Activated T-helper 2 cell treated with anti-CD3 and anti-CD28 coated beads, Interferon-gamma antibody, Interleukin-2, Interleukin-4, amounts not matched to agents 10 μg/mL and 5 μg/mL and 100 μg/mL, durations not matched to agents 14 hours and 24 hours and 36 hours (primary cell): Measurements from ENCODE around the gene RBM17. TPM values are rescaled to one million over a fixed set of nuclear protein-coding genes. Genes with fewer than 3 reads are reported as not detected.
A peak's percentile ranks its signal among the peaks of the same experiment; 100 is the strongest.
"Not testable (repeated sequence)": the region's sequence is repeated elsewhere in the genome, so short reads cannot be mapped to it uniquely, and the experiment has no call there.

Source experiments
- DNase-seq: peaks from one replicate; pipeline ENCODE4 v3.0.0; 2021; ENCODE audit warnings: low spot score
- H3K27ac Mint-ChIP-seq: one replicate; pipeline ENCODE4 v1.8.0; 2021; ENCODE audit warnings: mixed read lengths
- H3K27me3 Mint-ChIP-seq: one replicate; pipeline ENCODE4 v1.8.0; 2021; ENCODE audit warnings: low read depth, mixed read lengths
- H3K36me3 Mint-ChIP-seq: one replicate; pipeline ENCODE4 v1.8.0; 2021; ENCODE audit warnings: low read depth, mixed read lengths
- H3K4me1 Mint-ChIP-seq: one replicate; pipeline ENCODE4 v1.8.0; 2021; ENCODE audit warnings: low read depth, mixed read lengths
- H3K4me3 Mint-ChIP-seq: one replicate; pipeline ENCODE4 v1.8.0; 2021; ENCODE audit warnings: low read depth, mild to moderate bottlenecking, moderate library complexity, mixed read lengths
- H3K9me3 Mint-ChIP-seq: one replicate; pipeline ENCODE4 v1.8.0; 2021; ENCODE audit warnings: mixed read lengths
- intact Hi-C: fragments of 100-400 bp; cut with micrococcal nuclease; formaldehyde crosslinking; loops from one replicate; pipeline ENCODE4 v1.15.1; 2023
- total RNA-seq: library from RNA; stranded (reverse); gene quantifications from 2 replicates; pipeline ENCODE4 v1.2.3, GENCODE V29; 2022

RBM17 gene
- total RNA-seq, 1 donor from 2014 or later = 266 TPM

DNA sequence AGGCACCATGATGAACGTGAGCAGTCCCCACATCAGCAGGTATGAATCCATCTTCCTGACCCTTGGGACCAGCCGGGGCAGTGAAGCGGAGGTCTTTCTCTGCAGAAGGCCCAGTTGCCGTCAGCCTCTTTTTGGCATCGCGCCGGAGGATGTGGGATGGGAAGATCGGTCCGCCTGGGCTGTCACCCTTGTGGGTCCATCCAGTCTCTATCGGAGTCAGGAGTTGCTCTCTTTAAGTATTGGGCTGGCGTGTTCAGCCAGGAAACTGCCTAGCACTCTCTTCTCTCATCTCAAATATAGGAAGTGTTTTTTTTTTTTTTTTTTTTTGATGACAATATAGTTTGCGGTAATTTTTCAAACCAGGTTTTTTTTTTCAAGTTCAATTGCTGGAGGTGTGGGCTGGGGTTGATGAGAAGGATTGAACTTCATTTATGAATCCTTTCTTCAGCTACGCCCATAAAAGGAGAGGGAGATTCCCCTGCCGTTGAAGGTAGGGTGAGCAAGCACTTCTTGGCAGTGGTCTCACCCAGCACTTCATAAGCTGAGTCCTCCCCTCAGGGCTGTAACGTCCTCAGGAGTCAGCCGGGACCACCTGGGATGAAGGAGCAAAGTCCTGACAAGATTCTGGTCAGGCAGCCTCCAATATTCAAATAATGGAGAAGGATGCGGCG lies 26.6 kb upstream of the RBM17 start, which contains the start of gene IL2RA:
Gene IL2RA (minus strand): TSS at position 267 of the 671 bp plus-strand sequence. CDS start 216 bp downstream, at position 51.
- Mint-ChIP-seq H3K36me3 (peaks cover 55% of the 10 kb centered on the region), H3K27me3 (no peaks in the 10 kb centered on the region), H3K9me3 (peaks cover 4% of the 10 kb centered on the region), H3K4me1 (peaks cover 58% of the 10 kb centered on the region), H3K27ac (peak within 1 kb of the TSS; percentile 97), H3K4me3 (peak within 1 kb of the TSS; percentile 97)
- intact Hi-C loops = loop anchor here (1.0 to 10.0 kb wide), 5 partner anchors 10 to 443 kb away; no protein-coding TSS in a partner anchor
- DNase-seq = peak; percentile 61

DNA sequence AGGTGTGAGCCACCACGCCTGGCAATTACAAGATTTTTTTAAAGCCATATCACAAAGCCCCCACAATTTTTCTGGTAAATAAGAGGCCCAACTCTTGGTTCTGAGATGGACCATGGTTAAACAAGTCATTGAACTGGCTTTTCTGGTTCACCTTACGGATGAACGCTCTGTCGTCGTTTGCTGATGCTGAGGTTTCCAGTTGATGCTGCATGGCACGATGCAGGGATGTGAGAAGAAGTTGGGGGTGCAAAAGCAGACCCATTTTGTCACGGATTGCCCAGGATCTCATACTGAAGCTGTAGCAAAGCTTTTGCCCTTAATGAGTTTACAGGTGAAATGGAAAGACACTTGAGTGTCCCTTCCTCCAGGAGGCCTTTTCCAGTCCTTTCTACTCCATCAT lies 24.7 kb upstream of the RBM17 start:
- Mint-ChIP-seq H3K27me3 (no peaks in the 10 kb centered on the region), H3K36me3 (peaks cover 36% of the 10 kb centered on the region), H3K27ac (peak overlapping the region; percentile 56), H3K4me1 (peaks cover 61% of the 10 kb centered on the region), H3K9me3 (peaks cover 4% of the 10 kb centered on the region), H3K4me3 (no peak overlapping the region)
- peak; percentile 4 for DNase-seq
- intact Hi-C loops = loop anchor here (10.0 kb wide), 1 partner anchor 441 kb away; no protein-coding TSS in a partner anchor

DNA sequence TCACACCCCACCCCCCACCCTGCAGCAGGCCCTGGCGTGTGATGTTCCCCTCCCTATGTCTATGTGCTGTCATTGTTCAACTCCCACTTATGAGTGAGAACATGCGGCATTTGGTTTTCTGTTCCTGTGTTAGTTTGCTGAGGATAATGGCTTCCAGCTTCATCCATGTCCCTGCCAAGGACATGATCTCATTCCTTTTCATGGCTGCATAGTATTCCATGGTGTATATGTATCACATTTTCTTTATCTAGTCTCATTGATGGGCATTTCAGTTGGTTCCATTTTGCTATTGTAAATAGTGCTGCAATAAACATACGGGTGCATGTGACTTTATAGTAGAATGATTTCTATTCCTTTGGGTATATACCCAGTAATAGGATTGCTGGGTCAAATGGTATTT lies 24.1 kb upstream of the RBM17 start:
- Mint-ChIP-seq H3K36me3 (peaks cover 30% of the 10 kb centered on the region), H3K4me1 (peaks cover 64% of the 10 kb centered on the region), H3K4me3 (peak overlapping the region; percentile 37), H3K27ac (peak overlapping the region; percentile 77)
- not testable (repeated sequence) for H3K9me3 Mint-ChIP-seq, DNase-seq, H3K27me3 Mint-ChIP-seq
- intact Hi-C loops = loop anchor here (10.0 kb wide), 1 partner anchor 440 kb away; no protein-coding TSS in a partner anchor

DNA sequence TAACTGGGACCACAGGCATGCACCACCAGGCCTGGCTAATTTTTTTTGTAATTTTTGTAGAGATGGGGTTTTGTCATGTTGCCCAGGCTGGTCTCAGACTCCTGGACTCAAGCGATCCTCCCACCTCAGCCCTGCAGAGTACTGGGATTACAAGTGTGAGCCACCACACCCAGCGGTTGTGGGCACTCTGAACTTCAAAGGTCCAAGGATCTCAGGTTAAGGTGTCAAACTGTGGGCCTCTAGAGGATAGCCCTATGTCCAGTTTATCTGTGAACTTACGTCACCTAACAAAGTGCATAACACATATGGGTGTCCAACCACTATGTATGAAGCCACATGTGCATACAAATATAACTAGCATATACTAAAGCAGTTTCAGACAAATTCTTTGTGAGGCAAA lies 23.4 kb upstream of the RBM17 start:
- Mint-ChIP-seq H3K4me3 (peak overlapping the region; percentile 49), H3K9me3 (peaks cover 4% of the 10 kb centered on the region), H3K36me3 (peaks cover 24% of the 10 kb centered on the region), H3K27me3 (no peaks in the 10 kb centered on the region), H3K27ac (peak overlapping the region; percentile 77), H3K4me1 (peaks cover 69% of the 10 kb centered on the region)
- no peak for DNase-seq
- intact Hi-C loops = loop anchor here (10.0 kb wide), 1 partner anchor 439 kb away; no protein-coding TSS in a partner anchor

DNA sequence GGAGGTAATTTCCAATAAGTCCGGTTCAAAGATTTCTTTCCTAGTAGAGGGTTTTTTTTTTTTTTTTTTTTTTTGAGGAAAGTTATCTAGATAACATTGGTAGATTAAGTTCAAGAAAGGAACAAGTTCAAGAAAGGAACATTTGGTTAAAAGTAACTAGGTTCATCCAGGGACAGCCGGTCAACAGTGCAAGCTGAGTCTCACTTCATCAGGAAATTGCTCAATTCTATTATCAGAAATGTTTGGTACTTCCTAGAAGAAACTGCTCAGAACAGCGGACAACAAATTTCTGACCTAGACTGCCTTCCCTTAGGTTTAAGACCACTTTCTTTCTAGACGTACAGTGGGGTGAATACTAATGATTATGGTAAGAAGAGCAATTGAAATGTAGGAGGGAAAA lies 23.0 kb upstream of the RBM17 start:
- Mint-ChIP-seq H3K36me3 (peaks cover 22% of the 10 kb centered on the region), H3K4me1 (peaks cover 73% of the 10 kb centered on the region), H3K27me3 (no peaks in the 10 kb centered on the region), H3K27ac (peak overlapping the region; percentile 77), H3K4me3 (peak overlapping the region; percentile 49), H3K9me3 (peaks cover 4% of the 10 kb centered on the region)
- intact Hi-C loops = loop anchor here (10.0 kb wide), 1 partner anchor 439 kb away; no protein-coding TSS in a partner anchor
- no peak for DNase-seq

DNA sequence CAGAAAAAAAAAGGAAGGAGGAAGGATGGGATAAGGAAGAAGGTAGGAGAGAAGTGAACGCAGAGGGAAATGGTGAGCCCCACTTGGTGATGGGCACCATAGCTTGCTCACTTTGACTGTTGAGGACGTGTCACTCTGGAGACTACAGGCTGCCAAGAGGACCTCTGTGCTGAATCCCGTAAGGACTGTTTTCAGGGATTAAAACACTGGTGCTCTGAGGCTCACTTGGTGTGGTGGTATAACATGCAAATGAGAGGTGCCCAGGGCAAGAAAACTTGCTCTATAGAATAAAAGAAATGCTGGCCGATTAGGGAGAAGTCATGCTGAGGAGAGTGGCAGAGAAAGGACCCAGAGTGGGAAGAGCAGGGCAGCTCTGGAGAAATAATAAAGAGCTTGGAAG lies 21.4 kb upstream of the RBM17 start:
- Mint-ChIP-seq H3K4me1 (peaks cover 88% of the 10 kb centered on the region), H3K27ac (peak overlapping the region; percentile 76), H3K9me3 (peaks cover 4% of the 10 kb centered on the region), H3K4me3 (peak overlapping the region; percentile 57), H3K36me3 (peaks cover 6% of the 10 kb centered on the region), H3K27me3 (no peaks in the 10 kb centered on the region)
- intact Hi-C loops = loop anchor here (10.0 kb wide), 1 partner anchor 437 kb away; no protein-coding TSS in a partner anchor
- no peak for DNase-seq

DNA sequence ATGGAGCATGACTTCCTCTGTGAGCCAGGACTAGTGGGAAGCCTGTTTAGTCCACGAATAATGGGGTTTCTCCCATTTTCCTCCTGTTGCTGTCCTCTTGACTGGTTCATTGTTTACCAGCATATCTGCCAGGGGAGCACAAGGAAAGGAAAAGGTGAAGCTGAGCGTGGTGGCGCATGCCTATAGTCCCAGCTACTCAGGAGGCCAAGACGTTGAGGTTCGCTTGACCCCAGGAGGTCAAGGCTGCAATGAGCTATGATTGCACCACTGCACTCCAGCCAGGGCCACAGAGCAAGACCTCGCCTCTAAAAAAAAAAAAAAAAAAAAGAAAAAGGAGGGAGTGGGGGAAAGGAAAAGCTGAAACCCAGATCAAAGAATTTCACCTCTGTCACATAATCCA lies 20.8 kb upstream of the RBM17 start:
- Mint-ChIP-seq H3K36me3 (peaks cover 6% of the 10 kb centered on the region), H3K9me3 (peaks cover 4% of the 10 kb centered on the region), H3K27ac (peak overlapping the region; percentile 99), H3K4me3 (peak overlapping the region; percentile 85), H3K27me3 (no peaks in the 10 kb centered on the region), H3K4me1 (peaks cover 88% of the 10 kb centered on the region)
- intact Hi-C loops = loop anchor here (2.0 to 10.0 kb wide), 2 partner anchors 17 to 437 kb away; no protein-coding TSS in a partner anchor
- no peak for DNase-seq

DNA sequence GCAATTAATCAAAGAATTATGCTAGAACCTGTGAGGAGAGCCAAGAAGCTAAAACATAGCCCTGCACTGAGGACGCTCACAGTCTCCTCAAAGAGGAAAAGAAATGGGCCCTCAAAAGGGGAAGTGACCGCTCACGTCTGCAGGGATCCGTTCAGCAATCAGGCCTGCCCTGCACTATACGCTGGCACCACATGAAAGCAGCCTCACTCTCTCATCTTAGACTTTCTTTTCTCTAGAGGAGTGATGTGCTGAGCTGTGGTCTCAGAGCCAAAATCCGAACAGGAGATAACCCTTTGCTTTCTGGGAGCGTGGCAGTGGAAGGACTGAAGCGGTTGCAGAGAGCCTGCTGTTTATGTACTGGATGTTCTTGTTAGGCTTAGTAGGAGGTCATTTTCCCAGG lies 20.4 kb upstream of the RBM17 start:
- Mint-ChIP-seq H3K9me3 (peaks cover 4% of the 10 kb centered on the region), H3K4me1 (peaks cover 91% of the 10 kb centered on the region), H3K36me3 (peaks cover 6% of the 10 kb centered on the region), H3K27ac (peak overlapping the region; percentile 99), H3K4me3 (peak overlapping the region; percentile 85), H3K27me3 (no peaks in the 10 kb centered on the region)
- peak; percentile 45 for DNase-seq
- intact Hi-C loops = loop anchor here (2.0 to 10.0 kb wide), 2 partner anchors 18 to 436 kb away; no protein-coding TSS in a partner anchor

DNA sequence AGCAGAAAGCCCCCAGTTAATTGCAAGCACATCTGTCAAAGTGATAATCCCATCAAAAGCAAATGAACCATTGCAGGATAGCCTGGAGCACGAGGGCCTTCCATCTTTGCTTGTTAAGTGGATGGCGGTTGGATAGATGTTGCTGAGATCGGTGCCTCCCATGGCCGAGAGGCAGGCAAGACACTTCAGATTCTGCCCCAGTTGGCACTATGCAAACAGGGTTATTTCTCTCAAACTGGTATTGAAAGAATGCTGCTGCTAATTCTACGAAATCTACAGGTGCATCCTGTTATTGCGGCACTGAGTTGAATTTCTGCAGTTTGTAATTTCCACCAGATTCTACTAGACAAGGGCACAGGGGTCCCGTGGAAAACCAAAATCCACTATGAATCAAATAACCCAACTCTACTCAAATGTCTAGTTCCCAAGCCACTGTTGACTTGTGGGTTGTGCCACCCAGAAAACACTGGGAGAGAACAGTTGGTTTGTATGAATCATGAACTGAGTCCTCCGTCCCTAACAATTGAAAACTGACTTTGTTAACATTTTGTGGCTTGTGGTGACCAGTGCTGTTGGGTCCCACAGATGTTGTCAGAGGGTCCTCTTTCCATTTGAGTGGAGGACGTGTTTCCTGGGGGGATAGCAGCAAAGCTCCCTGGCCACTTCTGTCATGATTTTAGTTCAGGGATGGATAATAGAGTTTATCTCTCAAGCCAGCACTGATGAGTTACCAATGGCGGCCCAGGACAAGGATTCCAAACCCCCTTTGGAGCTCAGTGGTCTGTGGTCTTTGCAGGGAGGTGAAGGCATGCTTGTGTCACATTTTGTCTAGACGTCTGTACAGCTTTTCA lies 19.5 kb upstream of the RBM17 start:
- intact Hi-C loops = loop anchor here (1.0 to 10.0 kb wide), 3 partner anchors 14 to 435 kb away; no protein-coding TSS in a partner anchor
- Mint-ChIP-seq H3K4me3 (peak overlapping the region; percentile 85), H3K4me1 (peaks cover 94% of the 10 kb centered on the region), H3K27me3 (no peaks in the 10 kb centered on the region), H3K36me3 (peaks cover 6% of the 10 kb centered on the region), H3K27ac (peak overlapping the region; percentile 99), H3K9me3 (peaks cover 4% of the 10 kb centered on the region)
- no peak for DNase-seq

DNA sequence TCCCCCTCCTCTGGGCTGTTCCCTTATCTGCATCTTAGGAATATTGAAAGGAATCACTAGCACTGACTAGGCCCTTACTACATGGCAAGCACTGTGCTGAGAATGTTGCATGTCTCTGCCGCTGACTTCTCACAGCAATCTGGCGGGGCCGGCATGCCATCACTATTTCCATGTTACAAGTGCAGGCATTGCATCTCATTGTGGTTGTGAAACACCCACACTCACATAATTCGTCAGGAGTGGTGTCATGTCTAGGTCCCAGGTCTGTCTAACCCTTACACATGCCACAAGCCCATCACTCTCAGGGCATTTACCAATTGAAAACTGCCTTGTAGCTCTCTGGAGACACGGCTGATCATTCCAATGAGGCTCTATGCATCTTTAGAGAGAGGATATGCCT lies 18.2 kb upstream of the RBM17 start:
- H3K4me1 Mint-ChIP-seq = peaks cover 91% of the 10 kb centered on the region

DNA sequence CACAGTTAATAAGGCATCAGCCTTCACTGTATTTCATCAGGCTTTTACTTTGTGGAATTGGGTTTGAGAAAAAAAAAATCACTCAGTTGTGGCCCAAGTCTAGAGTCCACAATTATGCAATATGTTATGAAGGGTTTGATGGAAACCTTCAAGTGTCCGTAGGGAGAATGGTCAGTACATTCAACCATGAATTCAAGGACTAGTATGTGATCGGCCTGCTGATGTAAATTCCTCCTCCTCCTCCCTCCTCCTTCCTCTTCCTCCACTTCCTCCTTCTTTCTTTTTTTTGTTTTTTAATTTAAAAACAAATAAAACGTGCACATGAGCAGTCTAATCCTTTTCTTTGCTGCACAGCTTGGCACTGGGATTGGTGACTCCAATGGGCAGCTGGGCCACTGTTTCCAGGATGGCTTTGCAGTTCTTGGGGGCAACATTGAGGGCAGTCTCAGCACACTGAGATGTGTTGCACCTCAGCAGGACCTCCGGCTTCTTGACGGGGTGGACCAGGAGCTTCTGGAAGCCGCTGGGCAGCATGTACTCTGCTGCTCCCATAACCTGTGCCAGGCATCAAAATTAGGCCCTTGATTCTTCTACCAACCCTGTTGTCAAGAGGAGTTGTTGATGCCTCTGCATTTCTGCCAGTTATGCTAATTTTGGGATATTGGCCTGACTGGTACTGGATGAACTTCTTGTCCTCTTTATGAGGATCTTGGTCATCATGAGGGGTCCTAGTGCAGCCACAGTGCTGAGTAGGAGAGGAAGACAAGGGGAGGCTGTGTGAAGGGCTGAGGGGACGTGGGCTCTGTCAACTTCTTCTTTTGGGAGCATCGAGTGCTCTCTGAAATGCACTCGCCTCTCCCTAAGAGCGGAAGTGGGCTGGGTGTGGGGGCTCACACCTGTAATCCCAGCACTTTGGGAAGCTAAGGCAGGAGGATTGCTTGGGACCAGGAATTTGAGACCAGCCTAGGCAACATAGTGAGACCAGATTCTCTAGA lies 17.4 kb upstream of the RBM17 start:
- H3K27me3 Mint-ChIP-seq = no peaks in the 10 kb centered on the region
- no peaks in the 10 kb centered on the region for H3K9me3 Mint-ChIP-seq
- H3K36me3 Mint-ChIP-seq = peaks cover 3% of the 10 kb centered on the region
- H3K4me3 Mint-ChIP-seq = peak overlapping the region; percentile 40
- H3K27ac Mint-ChIP-seq = peak overlapping the region; percentile 99
- no peak for DNase-seq
- peaks cover 86% of the 10 kb centered on the region for H3K4me1 Mint-ChIP-seq
- intact Hi-C loops = loop anchor here (1.0 kb wide), 2 partner anchors 9 to 19 kb away; partner anchors contain the start of gene IL2RA

More for the DNA sequence above, 18.2 kb upstream of the RBM17 start:
- Mint-ChIP-seq H3K36me3 (peaks cover 3% of the 10 kb centered on the region), H3K9me3 (no peaks in the 10 kb centered on the region), H3K27me3 (no peaks in the 10 kb centered on the region), H3K27ac (peak overlapping the region; percentile 99), H3K4me3 (peak overlapping the region; percentile 85)
- no peak for DNase-seq
- intact Hi-C loops = loop anchor here (1.0 kb wide), 1 partner anchor 473 kb away; no protein-coding TSS in a partner anchor
